ENCODE data around the gene YBX3. TPM values are rescaled to one million over a fixed set of nuclear protein-coding genes. Genes with fewer than 3 reads are reported as not detected.

YBX3 gene
- total RNA-seq, 2 donors from 2014 or later = 108 to 132 TPM

DNA sequence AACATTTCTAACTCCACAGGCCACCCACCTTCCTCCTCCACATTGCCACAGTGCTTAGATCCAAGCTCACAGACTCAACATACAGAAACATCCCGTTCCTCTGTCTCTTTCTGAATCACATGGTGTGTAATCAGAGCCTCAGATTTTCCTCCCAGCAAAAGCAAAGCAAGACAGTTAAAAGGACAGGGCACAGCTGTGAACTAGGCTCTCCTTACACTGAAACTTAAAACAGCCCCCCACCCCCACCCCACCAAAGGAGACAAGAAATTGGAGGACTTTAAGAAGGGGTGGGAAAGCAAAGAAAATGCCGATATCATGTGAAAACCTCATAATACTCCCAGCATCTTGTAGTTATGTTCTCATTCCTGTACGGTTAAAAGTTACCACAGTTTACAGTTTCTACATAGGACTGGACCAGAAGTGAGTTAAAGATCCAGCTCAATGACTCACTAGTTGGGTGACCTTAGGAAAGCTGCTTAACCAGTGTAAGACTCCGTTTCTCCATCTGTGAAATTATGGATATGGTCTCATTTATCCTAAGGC, 4.8 kb downstream of the YBX3 start:
- peaks cover 15 to 23% of the 10 kb centered on the region in 2 donors for H3K36me3 Mint-ChIP-seq (ENCODE audit: insufficient read depth in 2 of 2)
- no peaks in the 10 kb centered on the region for H3K9me3 Mint-ChIP-seq
- no peaks in the 10 kb centered on the region for H3K27me3 Mint-ChIP-seq (ENCODE audit: low read depth)
- no peak for DNase-seq
- ATAC-seq (replicated peaks in 1 of 2) = no peak
- no peak overlapping the region for H3K4me3 Mint-ChIP-seq
- no peak overlapping the region for H3K27ac Mint-ChIP-seq
- H3K4me1 Mint-ChIP-seq (ENCODE audit: low read depth) = peaks cover 54% of the 10 kb centered on the region

DNA sequence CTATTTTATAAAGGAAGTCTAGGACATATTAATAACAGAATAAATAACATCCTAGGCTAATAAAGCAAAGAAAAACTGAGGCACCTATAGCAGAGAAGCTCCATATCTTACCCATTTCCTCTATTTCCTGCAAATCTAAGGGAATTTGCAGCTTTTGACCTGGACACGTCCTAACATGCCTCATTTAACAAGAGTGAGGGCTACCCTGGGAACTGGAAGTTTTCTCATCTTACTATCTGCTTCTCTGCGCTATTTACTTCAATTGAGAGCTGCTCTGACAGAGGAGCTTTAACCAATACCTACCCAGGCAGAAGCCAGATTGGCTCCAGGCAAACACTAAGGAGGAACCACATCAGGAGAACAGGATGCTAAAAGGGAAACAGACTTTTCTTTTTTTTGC, 5.7 kb downstream of the YBX3 start:
- Mint-ChIP-seq H3K36me3 (ENCODE audit: insufficient read depth in 2 of 2) (peaks cover 15 to 29% of the 10 kb centered on the region in 2 donors), H3K4me3 (no peak overlapping the region), H3K27me3 (ENCODE audit: low read depth) (no peaks in the 10 kb centered on the region), H3K9me3 (no peaks in the 10 kb centered on the region), H3K27ac (no peak overlapping the region), H3K4me1 (ENCODE audit: low read depth) (peaks cover 54% of the 10 kb centered on the region)
- no peak for DNase-seq
- no peak for ATAC-seq (replicated peaks in 1 of 2)

DNA sequence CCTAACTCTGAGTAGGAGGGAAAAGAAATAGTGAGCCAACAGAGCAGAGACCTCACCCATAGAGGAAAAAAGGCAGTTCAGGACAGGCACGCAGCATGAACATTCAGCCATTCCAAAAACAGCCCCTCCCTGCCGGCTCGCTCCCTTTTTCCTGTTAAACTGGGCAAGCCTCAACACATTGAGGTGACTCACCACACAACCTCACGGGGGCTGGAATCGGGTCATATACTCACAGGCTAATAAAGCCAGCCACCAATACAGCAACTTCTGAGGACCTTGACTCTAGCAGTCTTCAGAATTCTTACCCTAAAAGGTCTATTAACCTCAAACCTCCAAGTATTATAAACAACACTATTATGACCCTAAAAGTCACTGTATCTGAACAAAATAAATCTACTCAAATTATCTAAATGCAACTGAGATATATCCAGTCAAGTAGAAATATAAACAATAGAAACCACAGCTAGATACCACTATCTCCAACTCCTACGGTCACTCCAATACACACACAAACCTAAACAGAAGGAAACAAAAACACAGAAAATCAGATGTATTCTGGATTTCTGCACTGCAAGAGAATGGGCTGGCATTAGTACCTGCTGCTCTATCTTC, 6.3 kb downstream of the YBX3 start:
- Mint-ChIP-seq H3K36me3 (ENCODE audit: insufficient read depth in 2 of 2) (peaks cover 9 to 29% of the 10 kb centered on the region in 2 donors), H3K27me3 (ENCODE audit: low read depth) (no peaks in the 10 kb centered on the region), H3K9me3 (no peaks in the 10 kb centered on the region), H3K4me1 (ENCODE audit: low read depth) (peaks cover 48% of the 10 kb centered on the region), H3K4me3 (no peak overlapping the region), H3K27ac (no peak overlapping the region)
- no peak for ATAC-seq (replicated peaks in 1 of 2)
- no peak for DNase-seq

DNA sequence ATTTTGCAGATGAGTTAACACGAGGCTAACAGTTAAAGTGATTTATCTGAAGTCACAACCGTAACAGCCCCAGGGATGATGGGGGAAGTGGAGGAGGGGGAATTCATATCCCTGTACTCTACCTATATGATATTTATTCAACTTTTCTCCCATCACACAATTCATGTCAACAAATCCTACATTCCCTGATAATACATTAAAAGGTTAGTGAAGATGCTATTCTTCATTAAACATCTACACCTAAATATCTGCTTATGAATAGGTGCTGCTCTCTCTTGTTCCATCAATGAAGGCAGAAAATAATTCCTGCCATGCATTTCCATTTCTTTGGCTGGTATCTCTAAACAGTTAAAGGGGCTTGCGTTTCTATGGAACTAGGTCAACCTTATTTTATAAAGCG, 6.8 kb downstream of the YBX3 start:
- no peak for DNase-seq
- peaks cover 8 to 33% of the 10 kb centered on the region in 2 donors for H3K36me3 Mint-ChIP-seq (ENCODE audit: insufficient read depth in 2 of 2)
- no peak overlapping the region for H3K27ac Mint-ChIP-seq

DNA sequence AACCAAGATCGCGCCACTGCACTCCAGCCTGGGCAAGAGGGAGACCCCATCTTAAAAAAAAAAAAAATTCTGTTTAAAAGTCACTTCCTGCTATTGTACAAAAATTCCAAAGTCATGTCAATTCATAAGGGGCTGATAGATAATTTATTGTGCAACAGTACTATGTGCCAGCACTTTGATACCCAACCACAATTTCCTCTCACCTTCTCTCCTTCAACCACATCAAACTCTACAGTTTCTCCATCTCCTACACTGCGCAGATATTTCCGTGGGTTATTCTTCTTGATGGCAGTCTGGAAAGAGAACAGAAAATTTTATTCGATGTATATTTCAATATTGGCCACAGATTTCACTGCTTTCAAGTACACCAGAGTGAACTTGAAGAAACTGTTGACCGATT, 7.6 kb downstream of the YBX3 start:
- H3K9me3 Mint-ChIP-seq = no peaks in the 10 kb centered on the region
- H3K36me3 Mint-ChIP-seq (ENCODE audit: insufficient read depth in 2 of 2) = peaks cover 8 to 33% of the 10 kb centered on the region in 2 donors
- H3K4me1 Mint-ChIP-seq (ENCODE audit: low read depth) = peaks cover 38% of the 10 kb centered on the region
- peak overlapping the region in 1 of 2 donors; percentile 11 for H3K4me3 Mint-ChIP-seq
- no peak for DNase-seq
- H3K27me3 Mint-ChIP-seq (ENCODE audit: low read depth) = no peaks in the 10 kb centered on the region
- ATAC-seq (replicated peaks in 1 of 2) = no peak
- H3K27ac Mint-ChIP-seq = no peak overlapping the region

More for the DNA sequence above, 6.8 kb downstream of the YBX3 start:
- peaks cover 44% of the 10 kb centered on the region for H3K4me1 Mint-ChIP-seq (ENCODE audit: low read depth)
- no peaks in the 10 kb centered on the region for H3K9me3 Mint-ChIP-seq
- H3K4me3 Mint-ChIP-seq = no peak overlapping the region
- no peak for ATAC-seq (replicated peaks in 1 of 2)
- no peaks in the 10 kb centered on the region for H3K27me3 Mint-ChIP-seq (ENCODE audit: low read depth)

DNA sequence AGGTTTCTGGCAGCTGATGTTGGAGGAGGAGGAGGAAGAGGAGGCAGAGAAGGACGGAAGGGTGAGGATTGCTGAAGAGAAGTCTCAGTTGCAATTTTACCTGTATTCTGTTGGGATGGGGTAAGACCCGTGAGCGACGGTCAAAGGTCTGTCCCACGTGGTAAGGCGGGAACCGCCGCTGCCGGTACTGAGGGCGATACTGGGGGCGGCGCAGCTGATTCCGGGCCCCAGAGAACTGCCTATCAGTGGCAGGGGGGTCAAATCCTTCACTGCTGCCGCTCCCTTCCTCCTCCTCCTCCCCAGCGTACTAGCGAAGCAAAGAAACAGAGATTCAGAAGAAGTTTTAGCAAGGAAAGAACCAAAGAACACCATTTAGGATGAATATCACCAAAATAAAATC, 13.3 kb downstream of the YBX3 start:
- Mint-ChIP-seq H3K4me1 (ENCODE audit: low read depth) (no peaks in the 10 kb centered on the region), H3K36me3 (ENCODE audit: insufficient read depth in 2 of 2) (peaks cover 15 to 38% of the 10 kb centered on the region in 2 donors), H3K4me3 (no peak overlapping the region), H3K27me3 (ENCODE audit: low read depth) (no peaks in the 10 kb centered on the region), H3K9me3 (no peaks in the 10 kb centered on the region), H3K27ac (no peak overlapping the region)
- ATAC-seq (replicated peaks in 1 of 2) (no peak), DNase-seq (no peak)

DNA sequence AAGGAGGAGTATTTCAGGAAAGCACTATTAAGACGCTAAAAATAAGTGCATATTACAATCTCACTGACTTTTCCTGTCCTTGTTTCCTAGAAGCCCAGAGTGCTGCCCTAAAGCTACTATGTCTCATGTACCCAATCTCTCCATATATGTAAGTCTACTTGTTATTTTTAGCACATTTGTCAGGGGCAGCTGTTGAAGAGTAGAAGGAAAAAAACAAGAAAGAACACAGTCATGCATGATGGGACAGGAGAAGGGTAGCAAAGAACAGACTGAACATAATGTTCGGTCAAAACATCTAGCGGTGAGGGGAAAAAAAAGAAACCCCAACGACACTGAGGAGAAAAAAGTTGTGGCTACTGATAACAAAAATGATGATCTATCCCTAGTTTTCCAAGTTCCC, 14.3 kb downstream of the YBX3 start:
- Mint-ChIP-seq H3K4me1 (ENCODE audit: low read depth) (no peaks in the 10 kb centered on the region), H3K27ac (no peak overlapping the region), H3K4me3 (no peak overlapping the region), H3K27me3 (ENCODE audit: low read depth) (no peaks in the 10 kb centered on the region), H3K36me3 (ENCODE audit: insufficient read depth in 2 of 2) (peaks cover 15 to 35% of the 10 kb centered on the region in 2 donors), H3K9me3 (no peaks in the 10 kb centered on the region)
- no peak for DNase-seq
- no peak for ATAC-seq (replicated peaks in 1 of 2)

DNA sequence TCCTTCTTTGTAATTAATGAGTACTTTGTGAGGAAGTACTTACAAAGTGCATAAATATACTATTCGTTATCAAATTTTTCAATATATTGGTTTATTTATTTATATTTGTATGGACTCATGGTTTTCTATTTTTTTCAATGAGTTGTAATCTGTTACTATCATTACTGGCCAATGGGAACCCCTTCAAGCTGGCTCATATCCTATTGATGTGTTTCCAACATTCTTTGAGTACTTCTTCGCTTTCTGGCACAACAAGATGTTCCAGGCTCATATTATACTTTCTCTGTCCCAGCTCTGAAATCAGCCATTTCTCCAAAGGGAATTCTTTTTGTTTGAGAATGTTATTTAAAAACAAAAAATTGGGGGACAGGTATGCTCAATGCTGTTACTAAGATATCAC, 17.5 kb downstream of the YBX3 start:
- Mint-ChIP-seq H3K27ac (no peak overlapping the region), H3K4me1 (ENCODE audit: low read depth) (peaks cover 13% of the 10 kb centered on the region), H3K4me3 (no peak overlapping the region), H3K9me3 (no peaks in the 10 kb centered on the region), H3K27me3 (ENCODE audit: low read depth) (no peaks in the 10 kb centered on the region), H3K36me3 (ENCODE audit: insufficient read depth in 2 of 2) (peaks cover 23 to 27% of the 10 kb centered on the region in 2 donors)
- no peak for ATAC-seq (replicated peaks in 1 of 2)
- DNase-seq = no peak

DNA sequence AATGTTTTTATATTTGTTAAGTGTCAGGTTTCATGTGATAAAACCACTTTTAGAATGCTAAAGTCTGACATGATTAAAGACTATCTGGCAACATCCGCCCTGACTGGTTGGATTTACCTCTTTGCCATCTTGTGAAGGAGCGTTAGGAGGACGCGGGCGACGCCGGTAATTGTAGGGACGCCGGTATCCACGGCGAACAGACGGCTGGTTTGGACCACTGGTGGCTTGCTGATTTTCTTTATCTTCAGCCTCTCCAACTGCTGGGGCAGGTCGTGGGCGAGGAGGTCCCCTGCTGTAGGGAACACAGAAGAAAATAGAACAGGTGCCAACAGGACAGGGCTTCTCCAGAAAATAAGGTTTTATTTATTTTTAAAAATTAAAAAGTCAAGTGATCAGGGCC, 21.3 kb downstream of the YBX3 start:
- Mint-ChIP-seq H3K4me1 (ENCODE audit: low read depth) (peaks cover 16% of the 10 kb centered on the region), H3K27me3 (ENCODE audit: low read depth) (no peaks in the 10 kb centered on the region), H3K27ac (peak overlapping the region; percentile 94), H3K36me3 (ENCODE audit: insufficient read depth in 2 of 2) (peaks cover 10 to 28% of the 10 kb centered on the region in 2 donors), H3K4me3 (peak overlapping the region in 1 of 2 donors; percentile 77), H3K9me3 (no peaks in the 10 kb centered on the region)
- ATAC-seq (replicated peaks in 1 of 2) = no peak
- no peak for DNase-seq

DNA sequence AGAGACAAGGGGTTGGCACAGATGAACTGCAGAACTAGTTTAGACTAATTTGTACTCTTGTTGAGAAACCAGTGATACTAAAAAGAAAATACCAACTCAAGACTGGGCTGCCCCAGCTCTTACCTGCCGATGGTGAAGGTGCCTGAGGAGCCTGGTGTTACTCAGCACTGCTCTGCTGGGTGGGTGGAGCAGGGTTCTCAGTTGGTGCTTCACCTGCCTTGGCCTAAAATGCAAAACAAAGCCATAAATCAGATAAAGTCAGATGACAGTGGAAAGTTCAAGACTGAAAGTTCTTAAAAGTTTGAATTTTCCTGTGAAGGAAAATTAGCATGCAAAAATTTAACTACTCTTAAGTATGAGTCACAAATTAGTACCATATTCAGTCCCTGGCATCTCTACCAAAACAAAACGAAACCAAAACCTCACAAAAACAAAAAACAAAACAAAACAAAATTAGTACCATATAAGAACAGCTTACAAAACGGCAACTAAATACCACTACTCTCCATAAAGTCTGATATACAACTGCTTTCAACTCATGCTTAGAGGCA, 21.9 kb downstream of the YBX3 start:
- peaks cover 16% of the 10 kb centered on the region for H3K4me1 Mint-ChIP-seq (ENCODE audit: low read depth)
- ATAC-seq (replicated peaks in 1 of 2) = peak; percentile 92
- H3K27ac Mint-ChIP-seq = peak overlapping the region; percentile 94
- no peaks in the 10 kb centered on the region for H3K9me3 Mint-ChIP-seq
- peaks cover 10 to 29% of the 10 kb centered on the region in 2 donors for H3K36me3 Mint-ChIP-seq (ENCODE audit: insufficient read depth in 2 of 2)
- DNase-seq = peak; percentile 12 to 41
- H3K4me3 Mint-ChIP-seq = peak overlapping the region; percentile 5 to 77
- no peaks in the 10 kb centered on the region for H3K27me3 Mint-ChIP-seq (ENCODE audit: low read depth)

DNA sequence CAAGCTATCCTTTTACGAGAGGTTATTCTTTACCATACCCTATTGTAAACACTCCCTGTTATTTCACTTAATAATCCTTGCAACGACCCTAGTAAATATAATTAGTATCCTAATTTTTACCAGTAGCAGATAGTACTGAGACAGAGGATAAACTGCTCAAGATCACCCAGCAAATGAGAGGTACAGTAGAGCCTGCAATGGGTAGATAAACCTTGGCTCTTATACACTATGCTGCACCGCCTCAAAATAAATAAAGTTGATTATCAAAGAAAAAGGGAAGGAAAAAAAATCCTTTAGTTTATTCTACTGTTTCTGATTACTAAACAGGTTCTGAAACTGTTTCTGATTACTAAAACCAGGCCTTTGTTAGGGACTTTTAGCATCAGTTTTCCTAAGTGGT, 22.5 kb downstream of the YBX3 start:
- ATAC-seq (replicated peaks in 1 of 2) (no peak), DNase-seq (no peak)
- Mint-ChIP-seq H3K9me3 (no peaks in the 10 kb centered on the region), H3K36me3 (ENCODE audit: insufficient read depth in 2 of 2) (peaks cover 10 to 31% of the 10 kb centered on the region in 2 donors), H3K27ac (peak overlapping the region; percentile 85), H3K4me3 (peak overlapping the region in 1 of 2 donors; percentile 77), H3K27me3 (ENCODE audit: low read depth) (no peaks in the 10 kb centered on the region), H3K4me1 (ENCODE audit: low read depth) (peaks cover 16% of the 10 kb centered on the region)

DNA sequence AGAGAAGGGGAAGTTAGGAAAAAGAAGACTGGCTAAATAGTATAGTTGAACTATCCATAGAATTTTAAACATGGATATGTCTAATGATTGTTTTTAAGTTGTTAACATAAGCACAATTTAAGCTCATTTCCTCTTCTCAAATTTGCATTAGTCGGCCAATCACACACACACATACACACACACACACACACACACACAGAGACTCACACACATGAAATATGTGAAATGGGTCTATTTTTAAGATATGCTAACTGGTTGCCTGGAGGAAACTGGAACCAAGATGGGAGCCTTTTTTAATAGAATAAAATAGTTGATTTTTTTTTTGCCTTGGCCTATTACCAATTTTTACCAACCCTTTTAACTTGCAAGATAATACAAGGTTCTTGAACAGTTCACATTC, 25.3 kb downstream of the YBX3 start:
- Mint-ChIP-seq H3K27ac (no peak overlapping the region), H3K9me3 (no peaks in the 10 kb centered on the region), H3K27me3 (ENCODE audit: low read depth) (no peaks in the 10 kb centered on the region), H3K4me3 (no peak overlapping the region), H3K36me3 (ENCODE audit: insufficient read depth in 2 of 2) (peaks cover 7 to 31% of the 10 kb centered on the region in 2 donors), H3K4me1 (ENCODE audit: low read depth) (peaks cover 16% of the 10 kb centered on the region)
- DNase-seq = no peak
- ATAC-seq (replicated peaks in 1 of 2) = no peak

DNA sequence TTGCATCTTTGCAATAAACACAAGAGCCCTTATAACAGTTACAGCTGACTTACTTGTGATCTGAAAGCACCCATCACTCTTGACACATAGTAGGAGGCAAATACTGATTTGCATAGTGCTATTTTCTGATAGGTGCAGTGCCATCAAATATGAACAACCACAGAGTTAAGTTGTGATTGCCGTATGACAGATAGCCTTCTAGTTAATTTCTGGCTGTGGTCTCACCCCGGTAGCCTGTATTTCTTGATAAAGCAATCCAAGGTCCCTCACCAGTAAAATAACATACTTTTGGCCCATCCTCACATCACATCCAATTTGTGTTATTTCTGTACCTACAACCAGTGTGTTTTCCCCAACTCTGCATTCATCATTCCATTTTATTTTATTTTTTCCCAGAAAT, 26.0 kb downstream of the YBX3 start:
- no peak overlapping the region for H3K27ac Mint-ChIP-seq
- DNase-seq (no peak), ATAC-seq (replicated peaks in 1 of 2) (no peak)
- no peaks in the 10 kb centered on the region for H3K9me3 Mint-ChIP-seq
- no peaks in the 10 kb centered on the region for H3K27me3 Mint-ChIP-seq (ENCODE audit: low read depth)
- peaks cover 7 to 30% of the 10 kb centered on the region in 2 donors for H3K36me3 Mint-ChIP-seq (ENCODE audit: insufficient read depth in 2 of 2)
- H3K4me1 Mint-ChIP-seq (ENCODE audit: low read depth) = peaks cover 16% of the 10 kb centered on the region
- H3K4me3 Mint-ChIP-seq = no peak overlapping the region

DNA sequence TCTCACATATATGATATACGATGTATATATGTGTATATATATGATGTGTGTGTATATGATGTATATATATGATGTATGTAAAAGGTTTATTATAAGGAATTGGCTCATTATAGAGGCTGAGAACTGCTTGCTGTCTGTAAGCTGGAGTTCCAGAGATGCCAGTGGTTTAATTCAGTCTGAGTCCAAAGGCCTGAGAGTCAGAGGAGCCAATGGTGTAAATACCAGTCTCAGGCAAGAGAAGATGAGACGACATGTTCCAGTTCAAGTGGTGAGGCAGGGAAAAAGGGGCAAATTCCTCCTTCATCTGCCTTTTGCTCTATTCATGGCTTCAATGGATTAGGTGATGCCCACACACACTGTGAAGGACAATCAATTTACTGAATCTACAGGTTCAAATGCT, 32.2 kb downstream of the YBX3 start:
- ATAC-seq (replicated peaks in 1 of 2) (no peak), DNase-seq (no peak)
- H3K4me3 Mint-ChIP-seq = no peak overlapping the region
- no peaks in the 10 kb centered on the region for H3K27me3 Mint-ChIP-seq (ENCODE audit: low read depth)
- no peak overlapping the region for H3K27ac Mint-ChIP-seq
- peaks cover 9% of the 10 kb centered on the region in 2 donors for H3K36me3 Mint-ChIP-seq (ENCODE audit: insufficient read depth in 2 of 2)
- H3K4me1 Mint-ChIP-seq (ENCODE audit: low read depth) = no peaks in the 10 kb centered on the region
- peaks cover 6 to 9% of the 10 kb centered on the region in 2 donors for H3K9me3 Mint-ChIP-seq

Data from activated T-cell treated with anti-CD3 and anti-CD28 coated beads, Interleukin-2, amount 50 U/mL, for 72 hours (primary cell).